ENCODE measurements around the gene EEF2KMT.

GRCh38 chr16:5044011-5044540 is 53.5 kb downstream of the EEF2KMT start:
- no peak for TF ChIP-seq USF2 (IDR thresholded peaks at IDR 0.05; ENCODE audit: low read depth, low read length)
- TF ChIP-seq CEBPB (IDR thresholded peaks at IDR 0.05; ENCODE audit: low read depth, low read length) = no peak
- TF ChIP-seq CTCF (conservative IDR thresholded peaks at IDR 0.05; ENCODE audit: low read depth, low read length) = no peak
- no peak for TF ChIP-seq POLR2A (IDR thresholded peaks at IDR 0.05; ENCODE audit: low read depth, low read length)
- TF ChIP-seq NFE2L2 (IDR thresholded peaks at IDR 0.05; ENCODE audit: low read depth, low read length) = no peak
- no peak for TF ChIP-seq RAD21 (IDR thresholded peaks at IDR 0.05; ENCODE audit: low read length)
- TF ChIP-seq MAZ (IDR thresholded peaks at IDR 0.05; ENCODE audit: borderline replicate concordance, low read depth, low read length) = no peak
